HG02610 (cell line): Measurements from ENCODE around the gene STRC.
"Not testable (repeated sequence)": the region's sequence is repeated elsewhere in the genome, so short reads cannot be mapped to it uniquely, and the experiment has no call there.

Experiments
- ATAC-seq: cut with Tn5 transposase; IDR thresholded peaks from one replicate; pipeline ENCODE4 v1.9.1; 2021; ENCODE audit warnings: mild to moderate bottlenecking, moderate library complexity; ENCODE audit not compliant: unreplicated experiment

The STRC gene

GRCh38 chr15:43618700-43619099, at the start of gene STRC:
Gene STRC (minus strand): TSS chr15:43618800. CDS start chr15:43618722, 78 bp downstream.
- ATAC-seq = not testable (repeated sequence)

- not testable (repeated sequence) for ATAC-seq
Observed at GRCh38 chr15:43666177-43666576, 47.6 kb upstream of the STRC start.

GRCh38 chr15:43663333-43663732, 44.7 kb upstream of the STRC start:
- ATAC-seq = not testable (repeated sequence)

- not testable (repeated sequence) for ATAC-seq
Observed at GRCh38 chr15:43662293-43662692, 43.7 kb upstream of the STRC start.

- ATAC-seq = not testable (repeated sequence)
Observed at GRCh38 chr15:43659727-43660126, 41.1 kb upstream of the STRC start.

GRCh38 chr15:43649430-43649926, 30.9 kb upstream of the STRC start:
- ATAC-seq = not testable (repeated sequence)

GRCh38 chr15:43648649-43649429, 30.2 kb upstream of the STRC start, which contains the start of gene CATSPER2:
Gene CATSPER2 (minus strand): TSS chr15:43648844. CDS start chr15:43648061, 783 bp downstream.
- no peak for ATAC-seq

- ATAC-seq = peak; percentile 83
Observed at GRCh38 chr15:43638464-43639204, 20.0 kb upstream of the STRC start.

GRCh38 chr15:43626937-43627336, 8.3 kb upstream of the STRC start:
- ATAC-seq = not testable (repeated sequence)

GRCh38 chr15:43625106-43625505, 6.5 kb upstream of the STRC start:
- ATAC-seq = no peak

- ATAC-seq = not testable (repeated sequence)
Observed at GRCh38 chr15:43622068-43622799, 3.6 kb upstream of the STRC start.

GRCh38 chr15:43617750-43618149, 850 bp downstream of the STRC start:
- not testable (repeated sequence) for ATAC-seq

- ATAC-seq = not testable (repeated sequence)
Observed at GRCh38 chr15:43602233-43602632, 16.4 kb downstream of the STRC start.

GRCh38 chr15:43600200-43600599, 18.4 kb downstream of the STRC start:
- ATAC-seq = not testable (repeated sequence)

GRCh38 chr15:43599131-43599530, 19.5 kb downstream of the STRC start:
- not testable (repeated sequence) for ATAC-seq

- not testable (repeated sequence) for ATAC-seq
Observed at GRCh38 chr15:43593328-43594190, 25.0 kb downstream of the STRC start, which contains the start of gene CKMT1B. Gene CKMT1B (plus strand): TSS chr15:43594027. CDS start chr15:43594219, 192 bp downstream.

- not testable (repeated sequence) for ATAC-seq
Observed at GRCh38 chr15:43592841-43593240, 25.8 kb downstream of the STRC start.

- peak; percentile 98 for ATAC-seq
Observed at GRCh38 chr15:43589778-43590466, 28.7 kb downstream of the STRC start, which contains the start of gene PPIP5K1. Gene PPIP5K1 (minus strand): TSS chr15:43590208. CDS start chr15:43584504, 5,704 bp downstream.

GRCh38 chr15:43574607-43575006, 44.0 kb downstream of the STRC start:
- not testable (repeated sequence) for ATAC-seq
